Activated CD8-positive, alpha-beta memory T cell treated with anti-CD3 and anti-CD28 coated beads, Interleukin-2, amount 10 ng/mL, durations not matched to agents 7 days and 5 days (primary cell): ENCODE measurements around the gene DOCK6. TPM values are rescaled to one million over a fixed set of nuclear protein-coding genes. Genes with fewer than 3 reads are reported as not detected.

ENCODE experiments used
- ATAC-seq: fragments of 150-1000 bp; cut with Tn5 transposase; one replicate; pipeline ENCODE4 v1.10.0; 2021; ENCODE audit warnings: moderate library complexity
- CTCF ChIA-PET: fragments of 350-600 bp; sonication (Branson Sonifier 250); formaldehyde crosslinking; loops from one replicate; lab custom pipeline; 2021; ENCODE audit warnings: antibody characterized with exemption; lab: Charles Lee
- DNase-seq: peaks from one replicate; pipeline ENCODE4 v3.0.0-alpha.2; 2020
- H3K27ac Mint-ChIP-seq: one replicate; pipeline ENCODE4 v1.8.0; 2021; ENCODE audit warnings: mild to moderate bottlenecking, mixed read lengths
- H3K27me3 Mint-ChIP-seq: one replicate; pipeline ENCODE4 v1.8.0; 2021; ENCODE audit warnings: mixed read lengths
- H3K36me3 Mint-ChIP-seq: one replicate; pipeline ENCODE4 v1.8.0; 2021; ENCODE audit warnings: mild to moderate bottlenecking, mixed read lengths
- H3K4me1 Mint-ChIP-seq: one replicate; pipeline ENCODE4 v1.8.0; 2021; ENCODE audit warnings: mixed read lengths
- H3K4me3 Mint-ChIP-seq: one replicate; pipeline ENCODE4 v1.8.0; 2021; ENCODE audit warnings: mild to moderate bottlenecking, moderate library complexity, mixed read lengths
- H3K9me3 Mint-ChIP-seq: one replicate; pipeline ENCODE4 v1.8.0; 2022; ENCODE audit warnings: low read depth, mixed read lengths
- total RNA-seq, 2 experiments: library from RNA; stranded (reverse); gene quantifications; one replicate each; pipeline ENCODE4 v1.2.3, GENCODE V29; 2021

DOCK6 gene
- total RNA-seq, 2 experiments from 2014 or later, result 0.58 to 0.70 TPM

DNA sequence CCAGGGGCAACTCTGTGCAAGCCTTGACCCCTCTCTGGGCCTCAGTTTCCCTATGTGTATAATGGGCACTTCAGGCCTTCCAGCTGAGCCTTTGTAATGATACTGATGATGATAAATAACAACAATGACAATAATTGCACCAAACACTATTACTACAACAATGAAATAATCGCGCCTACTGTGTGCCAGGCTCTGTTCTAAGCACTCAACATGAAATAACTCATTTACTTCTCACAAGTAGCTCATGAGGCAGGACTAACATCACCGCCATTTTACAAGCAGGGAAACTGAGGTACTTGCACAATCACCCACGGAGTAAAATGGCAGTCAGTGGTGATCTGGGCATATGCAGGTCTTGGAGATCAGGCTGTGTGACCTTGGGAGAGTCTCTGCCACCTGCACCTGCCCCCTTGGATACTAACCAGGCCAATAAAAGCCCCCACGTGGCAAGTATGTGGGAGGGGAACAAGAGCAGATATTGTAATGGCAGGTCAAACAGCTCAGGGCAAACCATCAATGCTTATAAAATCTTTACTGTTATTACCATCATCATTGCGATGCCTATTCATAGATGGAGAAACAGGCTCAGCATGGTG, 23.4 kb downstream of the DOCK6 start:
- Mint-ChIP-seq H3K9me3 (no peaks in the 10 kb centered on the region), H3K36me3 (no peaks in the 10 kb centered on the region), H3K4me1 (peaks cover 2% of the 10 kb centered on the region), H3K27me3 (peaks cover 2% of the 10 kb centered on the region), H3K27ac (no peak overlapping the region), H3K4me3 (no peak overlapping the region)
- no peak for DNase-seq
- CTCF ChIA-PET, result interaction anchor here (1.0 kb wide), 1 partner anchor 244 kb away, joined by 3 read pairs; no protein-coding TSS in a partner anchor
- no peak for ATAC-seq

DNA sequence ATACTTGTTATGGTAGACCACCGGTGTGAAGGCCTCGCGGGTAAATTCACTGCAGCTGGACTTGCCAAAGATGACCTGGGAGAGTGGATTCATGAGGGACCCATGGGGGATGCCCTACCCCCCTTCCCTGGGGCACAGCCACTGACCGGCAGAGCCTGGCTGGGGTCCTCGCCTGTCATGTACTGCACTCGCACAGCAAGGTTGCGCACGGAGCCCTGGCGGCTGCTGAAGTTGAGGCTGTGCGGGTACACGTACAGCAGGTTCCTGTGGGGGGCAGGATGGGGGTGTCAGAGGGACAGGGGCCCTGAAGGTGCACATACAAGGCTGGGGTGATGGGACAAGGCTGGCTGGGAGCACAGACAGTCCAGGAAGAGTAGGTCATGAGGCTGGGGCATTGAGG, 24.3 kb downstream of the DOCK6 start:
- no peaks in the 10 kb centered on the region for H3K9me3 Mint-ChIP-seq
- no peak for ATAC-seq

DNA sequence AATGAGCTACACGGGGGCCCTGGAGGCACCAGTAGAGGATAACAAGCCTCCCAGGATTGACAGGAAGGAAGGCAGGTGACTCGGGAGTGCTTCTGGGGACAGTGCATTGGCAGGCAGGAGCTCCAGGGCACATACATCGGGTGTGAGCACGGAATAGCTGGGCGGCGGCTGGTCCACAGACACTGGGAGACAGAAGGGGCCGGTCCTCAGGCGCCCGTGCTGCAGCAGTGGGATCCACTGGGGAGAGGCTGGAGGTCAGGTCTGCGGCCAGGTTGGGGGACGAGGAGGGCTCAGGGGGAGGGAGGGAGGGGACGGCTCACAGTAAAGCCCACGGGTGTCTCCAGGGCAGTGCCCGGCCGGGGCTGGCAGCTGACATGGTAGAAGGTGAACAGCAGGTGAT, 25.0 kb downstream of the DOCK6 start:
- H3K36me3 Mint-ChIP-seq, result no peaks in the 10 kb centered on the region
- H3K27ac Mint-ChIP-seq, result no peak overlapping the region

More for the DNA sequence above, 24.3 kb downstream of the DOCK6 start:
- Mint-ChIP-seq H3K27me3 (no peaks in the 10 kb centered on the region), H3K36me3 (no peaks in the 10 kb centered on the region), H3K4me1 (peaks cover under 1% of the 10 kb centered on the region), H3K27ac (no peak overlapping the region), H3K4me3 (no peak overlapping the region)
- CTCF ChIA-PET, result no interaction called here
- DNase-seq, result no peak

DNA sequence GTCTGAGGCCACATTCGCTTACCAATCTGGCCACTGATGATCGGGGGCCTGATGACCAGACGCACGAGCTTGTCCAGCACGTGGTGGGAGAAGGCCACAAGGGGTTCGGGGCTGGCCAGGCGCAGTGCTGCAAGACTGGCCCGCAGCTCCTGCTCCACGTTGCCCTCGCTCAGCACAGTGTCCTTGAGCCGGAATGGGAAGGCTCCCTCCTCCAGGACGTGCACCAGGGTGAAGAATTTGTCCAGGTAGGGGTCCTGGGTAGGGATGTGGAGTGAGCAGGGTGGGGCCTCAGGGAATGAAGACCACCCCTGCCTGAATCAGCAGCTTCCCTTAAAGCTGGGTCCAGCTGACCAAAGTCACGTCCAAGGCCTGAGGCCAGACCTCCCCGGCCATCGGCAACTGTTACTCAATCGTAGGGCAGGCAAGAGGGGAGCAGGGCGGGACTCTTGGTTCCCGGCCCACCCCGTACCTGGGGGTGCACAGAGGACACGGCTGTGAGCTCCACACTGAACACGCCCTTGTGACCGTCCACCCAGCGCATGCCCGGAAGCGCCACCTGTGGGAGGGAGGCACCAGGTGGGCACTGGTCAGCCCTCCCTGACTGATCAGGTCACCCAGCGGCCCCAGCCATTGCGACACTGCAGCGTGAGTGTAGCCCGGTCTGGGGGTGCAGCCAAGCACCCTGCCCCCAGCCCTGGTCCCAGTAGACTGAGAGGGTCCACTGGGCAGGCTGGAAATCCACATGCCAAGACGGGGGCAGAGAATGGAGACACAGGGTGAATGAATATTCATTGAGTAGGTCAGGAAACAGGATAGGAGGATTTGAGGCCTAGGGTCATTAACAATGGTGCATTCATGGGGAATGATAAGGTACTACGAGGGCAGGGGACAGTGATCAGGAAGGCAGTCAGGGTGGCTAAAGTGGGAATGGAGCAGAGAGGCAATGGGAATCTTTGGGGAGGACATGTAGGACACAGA, 25.7 kb downstream of the DOCK6 start:
- ATAC-seq (no peak), DNase-seq (no peak)
- Mint-ChIP-seq H3K36me3 (no peaks in the 10 kb centered on the region), H3K4me1 (peaks cover 2% of the 10 kb centered on the region), H3K27me3 (no peaks in the 10 kb centered on the region), H3K4me3 (no peak overlapping the region), H3K27ac (no peak overlapping the region), H3K9me3 (no peaks in the 10 kb centered on the region)
- CTCF ChIA-PET, result no interaction called here

More for the DNA sequence above, 25.0 kb downstream of the DOCK6 start:
- Mint-ChIP-seq H3K27me3 (no peaks in the 10 kb centered on the region), H3K9me3 (no peaks in the 10 kb centered on the region), H3K4me1 (peaks cover 2% of the 10 kb centered on the region), H3K4me3 (no peak overlapping the region)
- ATAC-seq, result no peak
- CTCF ChIA-PET, result no interaction called here
- DNase-seq, result no peak

DNA sequence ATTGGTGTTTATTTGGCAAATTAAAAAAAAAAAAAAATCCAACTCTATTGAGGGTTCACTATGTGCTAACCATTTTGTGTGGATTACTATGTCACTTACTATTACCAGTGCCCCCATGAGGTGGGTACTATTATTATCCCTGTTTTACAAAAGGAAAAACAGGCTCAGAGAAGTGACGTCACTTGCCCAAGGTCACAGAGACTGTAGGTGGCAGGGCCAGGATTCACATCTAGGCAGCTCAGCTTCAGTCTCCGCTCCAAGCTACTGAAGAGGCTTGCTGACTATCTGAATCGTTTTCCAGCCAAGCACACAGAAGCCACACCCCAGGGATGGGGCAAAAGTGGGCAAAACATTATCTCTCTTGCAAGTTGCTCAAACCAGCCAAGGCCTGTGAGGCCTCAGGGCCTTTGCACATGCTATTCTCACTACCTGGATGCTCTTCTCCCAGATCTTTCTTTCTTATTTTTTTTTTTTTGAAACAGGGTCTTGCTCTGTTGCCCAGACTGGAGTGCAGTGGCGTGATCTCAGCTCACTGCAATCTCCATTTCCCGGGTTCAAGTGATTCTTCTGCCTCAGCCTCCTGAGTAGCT, 27.7 kb downstream of the DOCK6 start:
- Mint-ChIP-seq H3K4me1 (peaks cover 2% of the 10 kb centered on the region), H3K9me3 (no peaks in the 10 kb centered on the region), H3K4me3 (no peak overlapping the region), H3K27me3 (no peaks in the 10 kb centered on the region), H3K36me3 (no peaks in the 10 kb centered on the region), H3K27ac (no peak overlapping the region)
- CTCF ChIA-PET, result no interaction called here
- ATAC-seq (no peak), DNase-seq (no peak)

DNA sequence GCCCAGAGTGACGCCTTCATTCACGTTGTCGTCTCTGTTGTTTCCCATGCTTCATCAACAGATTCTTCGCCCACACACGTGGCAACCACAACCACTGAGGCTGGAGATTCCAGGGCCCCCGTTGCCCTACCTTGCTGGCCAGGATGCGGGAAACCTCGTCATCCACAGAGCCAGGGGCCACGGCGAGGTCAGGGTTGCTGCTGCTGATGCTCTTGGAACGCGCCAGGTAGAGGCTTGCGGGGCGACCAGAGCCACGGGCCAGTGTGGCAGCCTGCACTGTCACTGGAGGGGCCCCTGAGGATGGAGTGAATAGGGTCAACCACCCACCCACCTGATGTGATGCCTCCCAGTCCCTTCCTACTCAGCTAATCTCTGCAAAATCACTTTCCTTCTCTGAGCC, 29.3 kb downstream of the DOCK6 start:
- Mint-ChIP-seq H3K4me3 (no peak overlapping the region), H3K36me3 (no peaks in the 10 kb centered on the region), H3K27me3 (no peaks in the 10 kb centered on the region), H3K27ac (no peak overlapping the region), H3K9me3 (no peaks in the 10 kb centered on the region), H3K4me1 (peaks cover 2% of the 10 kb centered on the region)
- CTCF ChIA-PET, result interaction anchor here (0.6 kb wide), 1 partner anchor 288 kb away, joined by 5 read pairs; no protein-coding TSS in a partner anchor
- no peak for ATAC-seq
- no peak for DNase-seq

DNA sequence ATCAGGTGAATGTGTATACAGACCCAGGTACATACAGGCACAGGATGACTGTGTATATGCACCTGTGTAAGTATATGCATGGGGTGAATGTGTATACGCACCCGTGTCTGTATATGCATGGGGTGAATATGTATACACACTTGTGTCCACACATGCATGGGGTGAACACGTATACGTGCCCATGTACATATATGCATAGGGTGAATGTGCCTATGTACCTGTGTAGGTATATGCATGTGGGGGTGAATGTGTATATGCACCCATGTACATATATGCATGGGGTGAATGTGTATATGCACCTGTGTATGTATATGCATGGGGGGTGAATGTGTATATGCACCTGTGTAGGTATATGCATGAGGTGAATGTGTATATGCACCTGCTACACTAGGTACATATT, 29.8 kb downstream of the DOCK6 start:
- CTCF ChIA-PET, result no interaction called here
- Mint-ChIP-seq H3K27ac (no peak overlapping the region), H3K9me3 (no peaks in the 10 kb centered on the region), H3K27me3 (no peaks in the 10 kb centered on the region), H3K36me3 (no peaks in the 10 kb centered on the region), H3K4me3 (no peak overlapping the region), H3K4me1 (peaks cover 2% of the 10 kb centered on the region)
- ATAC-seq, result no peak
- no peak for DNase-seq

DNA sequence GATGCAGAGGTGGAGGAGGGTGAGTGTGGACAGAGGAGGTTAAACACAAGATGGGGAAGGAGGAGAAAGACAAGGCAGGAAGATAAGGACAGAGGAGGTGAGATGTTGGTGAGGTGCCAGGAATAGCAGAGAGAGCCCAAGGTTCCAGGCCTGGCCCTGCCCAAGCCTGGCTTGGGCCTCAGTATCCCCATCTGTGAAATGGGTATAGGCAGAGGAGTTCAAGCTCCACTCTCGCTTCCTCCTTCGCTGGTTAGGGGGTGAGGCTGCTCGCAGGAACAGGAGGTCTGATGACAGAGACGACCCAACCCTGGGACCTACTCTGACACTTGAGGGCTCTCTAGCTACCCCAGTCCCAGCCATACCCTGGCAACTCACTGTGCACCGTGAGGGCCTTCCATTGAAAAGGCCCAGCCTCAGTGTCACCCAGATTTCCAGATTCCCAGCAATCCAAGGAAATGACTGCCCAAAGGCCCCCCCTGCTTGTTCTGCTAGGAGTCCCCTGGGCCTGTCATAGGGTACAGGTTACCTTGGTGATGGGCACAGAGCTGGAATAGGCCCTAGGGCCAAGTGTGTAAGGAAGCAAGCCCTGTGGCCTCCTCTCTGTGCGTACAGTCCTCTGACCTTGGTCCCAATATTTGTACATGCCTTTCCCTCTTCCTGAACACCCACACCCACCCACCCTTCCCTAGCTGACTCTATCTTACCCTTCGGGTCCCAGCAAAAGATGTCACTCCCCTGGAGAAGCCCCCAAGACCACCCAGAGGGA, 31.5 kb downstream of the DOCK6 start:
- H3K36me3 Mint-ChIP-seq, result no peaks in the 10 kb centered on the region
- no peak for DNase-seq
- H3K4me3 Mint-ChIP-seq, result no peak overlapping the region
- no peak for ATAC-seq
- H3K27me3 Mint-ChIP-seq, result no peaks in the 10 kb centered on the region
- no peaks in the 10 kb centered on the region for H3K9me3 Mint-ChIP-seq
- H3K27ac Mint-ChIP-seq, result no peak overlapping the region
- peaks cover 2% of the 10 kb centered on the region for H3K4me1 Mint-ChIP-seq
- CTCF ChIA-PET, result interaction anchor here (1.1 kb wide), 1 partner anchor 11 kb away, joined by 3 read pairs; no protein-coding TSS in a partner anchor

DNA sequence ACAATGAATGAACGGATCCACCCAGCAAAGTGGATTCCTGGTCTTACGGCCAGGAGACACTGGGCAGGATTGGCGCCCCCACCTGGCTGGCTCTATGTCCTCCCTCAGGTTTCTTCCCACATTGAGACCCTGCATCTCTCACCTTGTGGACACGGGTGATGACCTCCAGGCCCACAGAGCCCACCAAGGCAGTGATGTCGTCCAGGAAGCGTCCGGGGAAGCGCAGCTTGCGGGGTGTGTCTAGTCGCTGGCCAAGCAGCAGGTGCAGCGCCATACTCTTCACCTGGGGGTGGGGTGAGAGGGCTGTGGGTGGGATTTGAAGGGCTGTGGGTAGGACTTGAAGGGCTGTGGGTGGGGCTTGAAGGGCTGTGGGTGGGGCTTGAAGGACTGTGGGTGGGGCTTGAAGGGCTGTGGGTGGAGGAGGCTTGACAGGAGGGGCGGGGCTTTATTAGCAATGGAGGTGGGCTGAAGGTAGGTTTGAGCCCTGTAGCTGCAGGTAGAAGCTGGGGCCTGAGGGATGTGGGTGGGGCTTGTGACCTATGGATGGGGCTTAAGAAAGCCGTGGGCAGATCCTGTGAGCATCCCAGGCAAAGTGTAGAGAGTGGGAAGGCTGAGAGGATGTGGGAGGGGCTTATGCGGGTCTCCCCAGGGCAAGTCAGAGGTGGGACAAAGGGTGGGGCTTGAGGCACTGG, 35.0 kb downstream of the DOCK6 start:
- Mint-ChIP-seq H3K9me3 (no peaks in the 10 kb centered on the region), H3K4me1 (no peaks in the 10 kb centered on the region), H3K27me3 (no peaks in the 10 kb centered on the region), H3K36me3 (no peaks in the 10 kb centered on the region), H3K4me3 (no peak overlapping the region), H3K27ac (no peak overlapping the region)
- ATAC-seq (peak; percentile 51), DNase-seq (no peak)
- CTCF ChIA-PET, result no interaction called here

DNA sequence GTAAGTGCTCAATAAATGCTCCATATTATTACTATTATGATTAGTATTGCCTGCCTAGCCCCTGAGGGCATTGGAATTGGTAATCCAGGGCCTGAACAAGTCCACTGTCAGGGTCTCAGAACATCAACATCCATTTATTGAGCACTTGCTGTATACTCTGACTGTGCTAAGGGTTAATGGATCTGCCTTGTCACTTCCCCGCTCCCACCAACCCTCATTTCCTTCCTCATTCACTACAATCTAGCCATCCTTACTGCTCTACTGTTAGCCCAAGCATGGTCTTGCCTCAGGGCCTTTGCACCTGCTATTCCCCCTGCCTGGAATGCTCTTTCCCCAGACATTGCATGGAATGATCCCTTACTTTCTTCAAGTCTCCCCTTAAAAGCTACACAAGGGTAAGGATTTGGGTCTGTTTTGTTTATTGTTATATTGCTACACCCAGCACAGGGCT, 35.6 kb downstream of the DOCK6 start:
- Mint-ChIP-seq H3K4me1 (no peaks in the 10 kb centered on the region), H3K9me3 (no peaks in the 10 kb centered on the region)
- CTCF ChIA-PET, result no interaction called here

DNA sequence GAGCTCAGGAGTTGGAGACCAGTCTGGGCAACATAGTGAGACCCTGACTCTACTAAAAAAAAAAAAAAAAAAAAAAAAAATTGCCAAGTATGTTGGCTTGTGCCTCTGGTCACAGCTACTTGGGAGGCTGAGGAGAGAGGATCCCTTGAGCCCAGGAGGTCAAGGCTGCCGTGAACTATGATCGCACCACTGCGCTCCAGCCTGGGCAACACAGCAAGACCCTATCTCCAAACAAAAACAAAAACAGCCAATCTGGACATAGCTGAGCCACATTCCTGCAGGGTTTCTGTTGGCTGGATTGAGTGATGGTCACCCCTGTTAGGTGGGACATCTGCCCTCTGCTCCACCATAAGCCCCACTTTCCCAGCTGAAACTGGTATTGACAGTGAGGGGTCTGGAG, 36.5 kb downstream of the DOCK6 start:
- Mint-ChIP-seq H3K9me3 (peaks cover 3% of the 10 kb centered on the region), H3K36me3 (no peaks in the 10 kb centered on the region), H3K4me3 (no peak overlapping the region), H3K4me1 (no peaks in the 10 kb centered on the region), H3K27me3 (no peaks in the 10 kb centered on the region), H3K27ac (no peak overlapping the region)
- CTCF ChIA-PET, result interaction anchor here (0.6 to 0.9 kb wide), 2 partner anchors 156 to 179 kb away, joined by 3 read pairs; no protein-coding TSS in a partner anchor
- no peak for DNase-seq
- no peak for ATAC-seq

More for the DNA sequence above, 35.6 kb downstream of the DOCK6 start:
- ATAC-seq (no peak), DNase-seq (no peak)
- no peaks in the 10 kb centered on the region for H3K27me3 Mint-ChIP-seq
- H3K4me3 Mint-ChIP-seq, result no peak overlapping the region
- no peak overlapping the region for H3K27ac Mint-ChIP-seq
- no peaks in the 10 kb centered on the region for H3K36me3 Mint-ChIP-seq

DNA sequence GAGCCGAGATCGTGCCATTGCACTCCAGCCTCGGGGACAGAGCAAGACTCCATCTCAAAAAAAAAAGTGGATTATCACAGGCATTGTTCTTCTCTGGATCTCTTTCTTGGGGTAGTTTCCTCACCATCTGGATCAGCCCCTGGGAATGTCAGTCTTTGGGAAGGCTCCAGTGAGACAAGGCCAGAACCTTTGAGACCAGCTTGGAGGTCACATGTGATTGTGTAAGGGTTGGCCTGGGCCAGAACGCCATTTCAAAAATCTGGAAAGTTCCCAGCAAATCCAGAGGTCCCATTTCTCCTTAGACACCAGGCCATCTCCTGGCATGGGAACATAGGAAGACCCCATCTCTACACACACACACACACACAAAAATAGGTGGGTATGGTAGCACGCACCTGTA, 37.2 kb downstream of the DOCK6 start:
- Mint-ChIP-seq H3K27me3 (no peaks in the 10 kb centered on the region), H3K4me3 (no peak overlapping the region), H3K9me3 (peaks cover 5% of the 10 kb centered on the region), H3K4me1 (no peaks in the 10 kb centered on the region), H3K36me3 (peaks cover 1% of the 10 kb centered on the region), H3K27ac (no peak overlapping the region)
- no peak for DNase-seq
- CTCF ChIA-PET, result interaction anchor here (0.9 kb wide), 1 partner anchor 157 kb away, joined by 3 read pairs; no protein-coding TSS in a partner anchor
- ATAC-seq, result no peak
